CD4-positive, alpha-beta T cell treated with Interleukin-12 subunit alpha and Interleukin-12 subunit beta, for 1 hour (primary cell): ENCODE measurements around the gene KCND2.
"Not testable (repeated sequence)": the region's sequence is repeated elsewhere in the genome, so short reads cannot be mapped to it uniquely, and the experiment has no call there.

Experiments used
- DNase-seq: peaks from one replicate; pipeline ENCODE4 v3.0.0-alpha.2; 2020

Gene KCND2

GRCh38 chr7:120502825-120503224, 229.8 kb downstream of the KCND2 start:
- DNase-seq: no peak

- DNase-seq: no peak
Observed at GRCh38 chr7:120504386-120504785, 231.4 kb downstream of the KCND2 start.

- DNase-seq: no peak
Observed at GRCh38 chr7:120505770-120506169, 232.8 kb downstream of the KCND2 start.

- DNase-seq: no peak
Observed at GRCh38 chr7:120512701-120513100, 239.7 kb downstream of the KCND2 start.

GRCh38 chr7:120519224-120519623, 246.2 kb downstream of the KCND2 start:
- DNase-seq: no peak

- no peak for DNase-seq
Observed at GRCh38 chr7:120521761-120522737, 249.1 kb downstream of the KCND2 start.

GRCh38 chr7:120523985-120524384, 251.0 kb downstream of the KCND2 start:
- DNase-seq: no peak

- DNase-seq: no peak
Observed at GRCh38 chr7:120526902-120527509, 254.0 kb downstream of the KCND2 start.

GRCh38 chr7:120529736-120530135, 256.8 kb downstream of the KCND2 start:
- no peak for DNase-seq

- DNase-seq: no peak
Observed at GRCh38 chr7:120538335-120538734, 265.4 kb downstream of the KCND2 start.

- DNase-seq: no peak
Observed at GRCh38 chr7:120539321-120539720, 266.3 kb downstream of the KCND2 start.

- DNase-seq: no peak
Observed at GRCh38 chr7:120547605-120548004, 274.6 kb downstream of the KCND2 start.

- no peak for DNase-seq
Observed at GRCh38 chr7:120550494-120551048, 277.6 kb downstream of the KCND2 start.

GRCh38 chr7:120553491-120553890, 280.5 kb downstream of the KCND2 start:
- no peak for DNase-seq

GRCh38 chr7:120554960-120555571, 282.1 kb downstream of the KCND2 start:
- DNase-seq: no peak

- no peak for DNase-seq
Observed at GRCh38 chr7:120564145-120564544, 291.2 kb downstream of the KCND2 start.

- DNase-seq: no peak
Observed at GRCh38 chr7:120567204-120567603, 294.2 kb downstream of the KCND2 start.

GRCh38 chr7:120578657-120579056, 305.7 kb downstream of the KCND2 start:
- not testable (repeated sequence) for DNase-seq

- no peak for DNase-seq
Observed at GRCh38 chr7:120582916-120583315, 309.9 kb downstream of the KCND2 start.

GRCh38 chr7:120583899-120584586, 311.1 kb downstream of the KCND2 start:
- no peak for DNase-seq

- DNase-seq: no peak
Observed at GRCh38 chr7:120586571-120586970, 313.6 kb downstream of the KCND2 start.

- no peak for DNase-seq
Observed at GRCh38 chr7:120587243-120587642, 314.3 kb downstream of the KCND2 start.

GRCh38 chr7:120588416-120588815, 315.4 kb downstream of the KCND2 start:
- no peak for DNase-seq
